H9 (cell line): ENCODE results near the gene UBR7. TPM values are rescaled to one million over a fixed set of nuclear protein-coding genes. Genes with fewer than 3 reads are reported as not detected.

Source experiments
- DNase-seq: peaks from one replicate; pipeline ENCODE4 v3.0.0-alpha.2; 2017
- H2AFZ ChIP-seq: one replicate; pipeline ENCODE4 v1.6.1; 2013; ENCODE audit warnings: mild to moderate bottlenecking, low read length, control low read depth, moderate library complexity
- H2AK5ac ChIP-seq: 2 replicates; pipeline ENCODE4 v1.6.1; 2013; ENCODE audit warnings: low read length, control low read depth, mixed read lengths; ENCODE audit not compliant: insufficient read length
- H2BK120ac ChIP-seq: one replicate; pipeline ENCODE4 v1.6.1; 2013; ENCODE audit warnings: low read depth, mild to moderate bottlenecking, low read length, control low read depth, inconsistent platforms; ENCODE audit not compliant: poor library complexity, severe bottlenecking
- H2BK12ac ChIP-seq: 2 replicates; pipeline ENCODE4 v1.6.1; 2013; ENCODE audit warnings: low read length, control low read depth, mixed read lengths, low read depth; ENCODE audit not compliant: insufficient read length
- H2BK15ac ChIP-seq: 2 replicates; pipeline ENCODE4 v1.6.1; 2013; ENCODE audit warnings: low read depth, low read length, control low read depth
- H2BK20ac ChIP-seq: one replicate; pipeline ENCODE4 v1.6.1; 2013; ENCODE audit warnings: low read depth, mild to moderate bottlenecking, low read length, control low read depth, inconsistent platforms; ENCODE audit not compliant: poor library complexity, severe bottlenecking
- H2BK5ac ChIP-seq: 2 replicates; pipeline ENCODE4 v1.6.1; 2013; ENCODE audit warnings: low read length, control low read depth, mixed read lengths; ENCODE audit not compliant: insufficient read length
- H3K14ac ChIP-seq: 2 replicates; pipeline ENCODE4 v1.6.1; 2013; ENCODE audit warnings: low read length, control low read depth; ENCODE audit not compliant: insufficient read depth
- H3K18ac ChIP-seq: 2 replicates; pipeline ENCODE4 v1.6.1; 2013; ENCODE audit warnings: low read depth, mild to moderate bottlenecking, mixed read lengths, low read length, control low read depth; ENCODE audit not compliant: insufficient read length
- H3K23ac ChIP-seq: 2 replicates; pipeline ENCODE4 v1.6.1; 2013; ENCODE audit warnings: low read length, control low read depth, mixed read lengths, low read depth; ENCODE audit not compliant: insufficient read length
- H3K23me2 ChIP-seq: 2 replicates; pipeline ENCODE4 v1.6.1; 2013; ENCODE audit warnings: low read depth, mild to moderate bottlenecking, mixed read lengths, low read length, control low read depth; ENCODE audit not compliant: insufficient read length, poor library complexity, severe bottlenecking
- H3K27ac ChIP-seq: 2 replicates; pipeline ENCODE4 v1.5.1; 2013; ENCODE audit warnings: low read length, control low read depth, mixed read lengths, low read depth; ENCODE audit not compliant: insufficient read length
- H3K27me3 ChIP-seq: 2 replicates; pipeline ENCODE4 v1.6.1; 2013; ENCODE audit warnings: low read length, control low read depth, inconsistent platforms; ENCODE audit not compliant: insufficient read depth
- H3K4ac ChIP-seq: 2 replicates; pipeline ENCODE4 v1.6.1; 2013; ENCODE audit warnings: low read depth, mild to moderate bottlenecking, control low read depth, inconsistent platforms, low read length, moderate library complexity
- H3K4me1 ChIP-seq: 2 replicates; pipeline ENCODE4 v1.6.1; 2013; ENCODE audit warnings: low read length, control low read depth, inconsistent platforms; ENCODE audit not compliant: insufficient read depth
- H3K4me2 ChIP-seq: 2 replicates; pipeline ENCODE4 v1.6.1; 2013; ENCODE audit warnings: low read length, control low read depth, mixed read lengths; ENCODE audit not compliant: insufficient read length, insufficient read depth
- H3K56ac ChIP-seq: 2 replicates; pipeline ENCODE4 v1.6.1; 2013; ENCODE audit warnings: low read depth, mild to moderate bottlenecking, mixed read lengths, low read length, control low read depth; ENCODE audit not compliant: insufficient read length
- H3K79me1 ChIP-seq: 2 replicates; pipeline ENCODE4 v1.6.1; 2013; ENCODE audit warnings: low read depth, mild to moderate bottlenecking, moderate library complexity, low read length, control low read depth, inconsistent platforms; ENCODE audit not compliant: insufficient read depth, poor library complexity, severe bottlenecking
- H3K79me2 ChIP-seq: 2 replicates; pipeline ENCODE4 v1.6.1; 2013; ENCODE audit warnings: low read length, control low read depth, inconsistent platforms; ENCODE audit not compliant: insufficient read depth
- H3K9ac ChIP-seq: 2 replicates; pipeline ENCODE4 v1.6.1; 2013; ENCODE audit warnings: low read length, control low read depth, mixed read lengths; ENCODE audit not compliant: insufficient read length; ENCODE audit errors: extremely low read depth
- H3K9me3 ChIP-seq: one replicate; pipeline ENCODE4 v1.6.1; 2013; ENCODE audit warnings: low read depth, low read length, inconsistent platforms; ENCODE audit not compliant: control insufficient read depth
- H3T11ph ChIP-seq: one replicate; pipeline ENCODE4 v1.6.1; 2013; ENCODE audit warnings: mild to moderate bottlenecking, low read length, control low read depth, inconsistent platforms
- H4K20me1 ChIP-seq: one replicate; pipeline ENCODE4 v1.6.1; 2013; ENCODE audit not compliant: control insufficient read depth, insufficient read length, insufficient read depth
- H4K5ac ChIP-seq: 2 replicates; pipeline ENCODE4 v1.6.1; 2013; ENCODE audit warnings: low read depth, mild to moderate bottlenecking, mixed read lengths, low read length, control low read depth; ENCODE audit not compliant: insufficient read length
- H4K8ac ChIP-seq: replicated peaks from 2 replicates; pipeline ENCODE4 v1.6.1; 2013; ENCODE audit warnings: low read length, control low read depth, mixed read lengths, low read depth; ENCODE audit not compliant: insufficient read length
- H4K91ac ChIP-seq: 2 replicates; pipeline ENCODE4 v1.6.1; 2013; ENCODE audit warnings: low read depth, mild to moderate bottlenecking, moderate library complexity, mixed read lengths, low read length, control low read depth; ENCODE audit not compliant: insufficient read length
- H3K27ac Mint-ChIP-seq, 3 experiments: 2 replicates in 2 of 3; 3 replicates in 1 of 3; pipeline ENCODE4 v1.8.0; 2020 to 2021; ENCODE audit warnings: mixed read lengths in 3 of 3, mild to moderate bottlenecking in 1 of 3, moderate library complexity in 1 of 3
- H3K27me3 Mint-ChIP-seq: 2 replicates; pipeline ENCODE4 v1.8.0; 2021; ENCODE audit warnings: low read depth, mild to moderate bottlenecking, moderate library complexity, mixed read lengths
- H3K36me3 Mint-ChIP-seq, 3 experiments: 2 replicates in 2 of 3; 3 replicates in 1 of 3; pipeline ENCODE4 v1.8.0; 2020 to 2021; ENCODE audit warnings: low read depth in 3 of 3, mixed read lengths in 3 of 3; ENCODE audit not compliant: insufficient read depth in 1 of 3
- H3K4me1 Mint-ChIP-seq, 2 experiments: 2 replicates each; pipeline ENCODE4 v1.8.0; 2020; ENCODE audit warnings: mixed read lengths in 2 of 2
- H3K4me3 Mint-ChIP-seq, 2 experiments: 2 replicates in 1 of 2; 3 replicates in 1 of 2; pipeline ENCODE4 v1.8.0; 2020 to 2021; ENCODE audit warnings: mild to moderate bottlenecking in 2 of 2, mixed read lengths in 2 of 2, moderate library complexity in 1 of 2
- H3K9me3 Mint-ChIP-seq, 2 experiments: 2 replicates in 1 of 2; 3 replicates in 1 of 2; pipeline ENCODE4 v1.8.0; 2020; ENCODE audit warnings: mild to moderate bottlenecking in 2 of 2, mixed read lengths in 2 of 2, moderate library complexity in 1 of 2
- CTCF ChIP-seq: fragments of 200-600 bp; sonication (generic); conservative IDR thresholded peaks from 3 replicates; pipeline ENCODE4 v1.8.0; 2021; ENCODE audit warnings: antibody characterized with exemption, mild to moderate bottlenecking
- WGBS: extraction: QIAGEN DNeasy Blood & Tissue Kit; methylation state at CpG from one replicate; pipeline ENCODE4 v1.1.7; 2013; ENCODE audit warnings: missing lambda C conversion rate, low lambda C conversion rate, mixed read lengths; ENCODE audit not compliant: insufficient read length; ENCODE audit errors: extremely low coverage; 5-methylcytosine and 5-hydroxymethylcytosine counted together
- total RNA-seq: library from RNA; stranded (reverse); gene quantifications from 2 replicates; pipeline ENCODE4 v1.2.1, GENCODE V29; 2021

The UBR7 gene
- total RNA-seq, 1 experiment from 2014 or later: 28.4 TPM

DNA sequence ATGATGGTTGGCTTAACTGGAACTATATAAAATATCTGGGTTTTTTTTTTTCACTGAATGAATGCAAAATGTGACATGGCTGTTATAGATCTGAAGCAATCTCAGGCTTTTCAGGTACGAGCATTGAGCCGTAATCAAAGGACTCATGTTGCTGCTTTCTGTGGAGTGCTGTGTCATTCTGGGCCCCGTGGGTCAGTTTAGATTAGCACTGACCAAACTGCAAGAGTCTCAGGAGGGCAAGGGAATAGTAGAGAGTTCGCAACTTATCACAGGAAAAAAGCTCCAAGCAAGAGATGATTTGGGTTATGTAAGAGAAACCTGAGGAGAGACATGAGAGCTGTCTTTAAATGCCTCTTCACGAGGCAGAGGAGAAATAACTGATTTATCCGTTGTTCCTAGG, 59.1 kb downstream of the UBR7 start:
- WGBS: no CpG with 5 or more reads among the region's 6 CpGs
- Histone ChIP-seq H3K18ac (no peak overlapping the region), H3K9me3 (no peaks in the 10 kb centered on the region), H3K23me2 (no peaks in the 10 kb centered on the region), H3K14ac (no peak overlapping the region), H4K91ac (no peak overlapping the region), H3K79me1 (no peaks in the 10 kb centered on the region), H2BK12ac (no peak overlapping the region), H3K4ac (no peak overlapping the region), H2AFZ (no peak overlapping the region), H3K4me1 (no peaks in the 10 kb centered on the region), H3K23ac (no peak overlapping the region), H3K9ac (no peak overlapping the region), H4K5ac (no peak overlapping the region), H4K8ac (no peak overlapping the region), H2BK120ac (no peak overlapping the region), H2BK15ac (no peak overlapping the region), H2BK20ac (no peak overlapping the region), H3K4me2 (no peak overlapping the region), H4K20me1 (no peaks in the 10 kb centered on the region), H3K27me3 (no peaks in the 10 kb centered on the region), H2AK5ac (no peak overlapping the region), H3K56ac (no peak overlapping the region), H3T11ph (no peak overlapping the region), H3K79me2 (no peaks in the 10 kb centered on the region), H2BK5ac (no peak overlapping the region), H3K27ac (no peak overlapping the region)
- TF ChIP-seq CTCF: no peak
- Mint-ChIP-seq H3K27ac (peak overlapping the region; percentile 3 to 42 (median 14); a peak in 2 of 7 replicates), H3K27me3 (no peaks in the 10 kb centered on the region), H3K9me3 (no peaks in the 10 kb centered on the region), H3K4me1 (peaks cover 5 to 8% of the 10 kb centered on the region in 2 experiments; a peak in 3 of 4 replicates), H3K36me3 (peaks cover 4 to 17% (median 14%) of the 10 kb centered on the region in 3 experiments; a peak in 6 of 7 replicates), H3K4me3 (no peak overlapping the region)
- no peak for DNase-seq
